C4-2B (cell line): ENCODE results near the gene SOCS3.

ENCODE experiments used
- H3K27ac ChIP-seq: fragments of 450-650 bp; 2 replicates; pipeline ENCODE4 v1.5.1; 2017
- CTCF ChIP-seq: fragments of 450-650 bp; conservative IDR thresholded peaks from 2 replicates; pipeline ENCODE4 v1.5.1; 2017; ENCODE audit warnings: mild to moderate bottlenecking
- ZFX ChIP-seq: fragments of 450-650 bp; IDR thresholded peaks from 2 replicates; pipeline ENCODE4 v1.6.1; 2017

Gene SOCS3

GRCh38 chr17:78364436-78365281, 4.8 kb upstream of the SOCS3 start:
- H3K27ac ChIP-seq, result no peak overlapping the region
- TF ChIP-seq ZFX (no peak), CTCF (no peak)

DNA sequence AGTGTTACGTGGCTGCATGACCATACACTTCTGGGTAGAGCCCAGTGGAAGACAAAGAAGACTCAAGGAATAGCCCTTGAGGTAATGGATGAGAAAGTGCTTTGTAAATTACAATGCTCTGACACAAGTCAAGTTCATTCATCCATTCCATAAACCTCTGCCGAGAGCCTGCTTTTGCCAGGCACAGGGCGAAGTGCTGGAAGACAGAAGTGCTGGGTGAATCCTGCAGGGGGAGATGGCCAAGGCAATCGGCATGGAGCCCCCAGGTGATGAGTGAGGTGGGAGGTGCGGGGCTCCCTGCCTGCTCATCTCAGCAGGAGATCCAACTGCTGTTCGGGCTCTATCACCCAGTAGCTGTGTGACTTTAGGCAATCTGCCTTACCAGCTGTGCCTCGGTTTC, 2.8 kb upstream of the SOCS3 start:
- H3K27ac ChIP-seq, result no peak overlapping the region
- TF ChIP-seq ZFX, result no peak
- no peak for TF ChIP-seq CTCF

- TF ChIP-seq CTCF, result no peak
- TF ChIP-seq ZFX, result no peak
- no peak overlapping the region for H3K27ac ChIP-seq
Measured at GRCh38 chr17:78362232-78362631, 2.4 kb upstream of the SOCS3 start.

DNA sequence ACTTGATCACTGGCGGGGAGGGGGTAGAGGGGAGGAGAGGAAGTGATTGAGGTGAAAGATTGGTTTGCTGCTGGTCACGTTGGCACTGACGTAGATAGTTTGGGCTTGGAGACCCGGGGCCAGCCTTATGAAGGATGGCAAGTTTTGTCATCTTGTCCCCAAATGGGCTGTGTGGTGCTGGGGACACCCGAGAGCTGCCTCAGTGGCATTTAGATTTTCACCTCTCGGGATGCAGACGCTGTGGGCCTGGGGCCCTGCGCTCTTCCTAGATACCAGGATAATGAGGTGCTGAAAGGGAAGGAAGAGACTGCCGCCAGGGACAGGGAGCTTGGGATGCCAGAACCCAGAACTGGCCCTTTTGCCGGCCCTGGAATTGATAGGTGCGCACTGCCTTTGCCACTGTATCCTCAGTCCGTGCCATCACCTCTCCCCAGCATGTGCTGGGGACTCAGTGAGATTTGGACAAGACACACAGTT, 1.4 kb upstream of the SOCS3 start:
- H3K27ac ChIP-seq, result no peak overlapping the region
- TF ChIP-seq ZFX (no peak), CTCF (no peak)

GRCh38 chr17:78360371-78361224, 721 bp upstream of the SOCS3 start:
- 0 out of 2 replicates have a peak overlapping the region, but pooled peaks have one; percentile 5 for H3K27ac ChIP-seq
- peak; percentile 97 for TF ChIP-seq CTCF
- no peak for TF ChIP-seq ZFX

DNA sequence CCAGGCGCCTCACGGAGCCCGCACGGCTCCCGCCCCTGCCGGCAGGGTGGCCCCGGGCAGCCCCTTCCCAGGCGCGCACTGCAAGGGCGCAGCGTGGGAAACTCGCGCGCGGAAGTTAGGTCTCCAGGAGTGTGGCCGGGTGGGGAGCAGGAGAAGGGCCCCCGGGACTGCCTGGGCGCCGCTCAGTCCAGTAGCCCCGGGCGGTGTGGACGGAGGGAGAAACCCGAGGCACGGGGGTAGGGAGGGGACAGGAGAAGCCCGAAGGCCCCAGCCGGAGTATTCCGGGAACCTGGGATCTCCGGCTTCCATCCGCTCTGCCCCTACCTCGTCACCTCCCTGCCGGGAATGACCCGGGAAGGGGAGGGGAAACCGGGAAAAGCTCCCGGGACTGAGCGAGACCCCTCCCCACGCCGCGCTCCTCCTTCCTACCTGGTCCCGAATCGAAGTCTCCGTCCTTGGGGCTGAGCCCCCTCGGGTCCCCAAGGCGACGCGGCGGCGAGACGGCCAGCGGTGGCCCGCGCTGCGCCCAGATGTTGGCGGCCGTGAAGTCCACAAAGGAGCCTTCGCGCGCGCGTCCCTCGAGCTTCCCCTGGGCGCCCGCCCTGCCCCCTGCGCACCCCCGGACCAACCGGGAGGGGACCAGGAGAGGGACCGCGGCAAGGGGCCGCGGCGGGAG, 418 bp downstream of the SOCS3 start:
- no peak overlapping the region for H3K27ac ChIP-seq
- TF ChIP-seq ZFX (no peak), CTCF (no peak)
